Activated naive CD4-positive, alpha-beta T cell treated with anti-CD3 and anti-CD28 coated beads, Interleukin-2, amount 10 ng/mL, durations not matched to agents 7 days and 5 days (primary cell): ENCODE results near the gene GLRA1.

ENCODE experiments used
- CTCF ChIA-PET: fragments of 350-600 bp; sonication (Branson Sonifier 250); formaldehyde crosslinking; loops from one replicate; lab custom pipeline; 2021; ENCODE audit warnings: antibody characterized with exemption; lab: Charles Lee
- DNase-seq: peaks from one replicate; pipeline ENCODE4 v3.0.0-alpha.2; 2020
- H3K27ac Mint-ChIP-seq: one replicate; pipeline ENCODE4 v1.8.0; 2021; ENCODE audit warnings: mild to moderate bottlenecking, moderate library complexity, mixed read lengths
- H3K27me3 Mint-ChIP-seq: one replicate; pipeline ENCODE4 v1.8.0; 2021; ENCODE audit warnings: mild to moderate bottlenecking, mixed read lengths
- H3K36me3 Mint-ChIP-seq: one replicate; pipeline ENCODE4 v1.8.0; 2021; ENCODE audit warnings: mixed read lengths
- H3K4me1 Mint-ChIP-seq: one replicate; pipeline ENCODE4 v1.8.0; 2021; ENCODE audit warnings: mixed read lengths
- H3K4me3 Mint-ChIP-seq: one replicate; pipeline ENCODE4 v1.8.0; 2021; ENCODE audit warnings: mild to moderate bottlenecking, moderate library complexity, mixed read lengths
- H3K9me3 Mint-ChIP-seq: one replicate; pipeline ENCODE4 v1.8.0; 2021; ENCODE audit warnings: mixed read lengths

Gene GLRA1

GRCh38 chr5:151924564-151925301 lies at the start of gene GLRA1:
Gene GLRA1 (minus strand): TSS chr5:151924851. CDS start chr5:151924549, 302 bp downstream.
- Mint-ChIP-seq H3K27ac (no peak within 1 kb of the TSS), H3K4me3 (no peak within 1 kb of the TSS), H3K9me3 (no peaks in the 10 kb centered on the region), H3K27me3 (peaks cover 14% of the 10 kb centered on the region), H3K4me1 (no peaks in the 10 kb centered on the region), H3K36me3 (no peaks in the 10 kb centered on the region)
- DNase-seq = peak; percentile 74
- CTCF ChIA-PET = interaction anchor here (1.1 kb wide), 1 partner anchor 100 kb away, joined by 3 read pairs; no protein-coding TSS in a partner anchor

DNA sequence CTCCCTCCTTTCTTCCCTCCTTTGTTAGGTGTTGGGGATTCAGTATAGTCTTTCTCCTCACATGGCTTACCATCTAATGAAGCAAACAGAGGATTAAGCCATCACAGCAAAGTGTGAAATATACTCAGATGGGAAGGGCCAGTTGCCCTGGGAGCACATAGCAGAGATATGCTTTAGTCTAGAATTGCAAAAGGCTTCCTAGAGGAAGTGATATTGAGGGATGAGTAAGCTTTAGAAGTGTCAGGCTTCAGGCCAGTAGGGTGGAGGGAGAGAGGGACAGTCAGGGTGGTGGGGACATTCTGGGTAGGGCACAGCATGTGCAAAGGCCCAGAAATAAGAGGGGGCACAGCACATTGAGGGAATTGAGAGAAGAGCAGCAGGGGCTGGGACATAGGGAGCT lies 46.2 kb upstream of the GLRA1 start:
- no peaks in the 10 kb centered on the region for H3K27me3 Mint-ChIP-seq
- H3K4me1 Mint-ChIP-seq = no peaks in the 10 kb centered on the region
- no peaks in the 10 kb centered on the region for H3K36me3 Mint-ChIP-seq
- no peak overlapping the region for H3K27ac Mint-ChIP-seq
- no peaks in the 10 kb centered on the region for H3K9me3 Mint-ChIP-seq
- CTCF ChIA-PET = no interaction called here
- H3K4me3 Mint-ChIP-seq = no peak overlapping the region
- DNase-seq = no peak

DNA sequence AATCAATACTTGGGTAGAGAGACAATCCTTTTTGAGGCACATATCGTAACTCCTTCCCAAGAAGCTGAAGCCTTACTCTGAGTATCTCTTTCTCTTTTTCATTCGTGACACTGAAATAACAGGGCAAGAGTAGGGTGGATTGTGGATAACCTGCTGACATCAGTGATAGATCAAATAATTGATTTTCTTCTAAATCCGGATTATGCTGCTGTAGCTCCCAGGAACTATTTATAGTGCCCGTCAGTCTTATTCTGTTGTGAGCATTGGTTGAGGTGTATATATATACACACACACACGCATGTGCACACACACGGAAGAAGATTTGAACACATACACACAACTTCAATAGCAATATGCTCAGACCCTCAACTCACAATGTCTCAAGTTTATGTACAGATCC lies 43.2 kb upstream of the GLRA1 start:
- H3K36me3 Mint-ChIP-seq = no peaks in the 10 kb centered on the region
- no peaks in the 10 kb centered on the region for H3K9me3 Mint-ChIP-seq
- no peak overlapping the region for H3K4me3 Mint-ChIP-seq
- no peak for DNase-seq
- H3K4me1 Mint-ChIP-seq = no peaks in the 10 kb centered on the region
- H3K27ac Mint-ChIP-seq = no peak overlapping the region
- no peaks in the 10 kb centered on the region for H3K27me3 Mint-ChIP-seq
- CTCF ChIA-PET = no interaction called here

DNA sequence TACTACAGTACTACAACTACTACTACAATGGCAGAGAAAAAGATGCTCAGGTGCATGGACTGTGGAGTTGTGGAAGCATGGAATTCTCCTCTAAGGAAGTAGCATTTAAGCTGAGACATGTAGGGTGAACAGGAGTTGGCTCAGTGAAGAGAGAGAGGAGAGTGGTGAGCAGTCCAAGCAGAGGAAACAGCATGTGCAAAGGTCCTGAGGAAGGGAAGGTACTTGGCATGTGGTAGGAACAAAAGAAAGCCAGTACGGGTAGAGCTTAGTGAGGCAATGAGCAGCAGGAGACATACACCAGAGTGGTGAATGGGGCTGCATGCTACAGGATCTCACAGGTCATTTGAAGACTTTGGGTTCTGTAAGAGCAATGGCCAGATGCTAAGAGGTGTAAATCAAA lies 41.4 kb upstream of the GLRA1 start:
- CTCF ChIA-PET = no interaction called here

DNA sequence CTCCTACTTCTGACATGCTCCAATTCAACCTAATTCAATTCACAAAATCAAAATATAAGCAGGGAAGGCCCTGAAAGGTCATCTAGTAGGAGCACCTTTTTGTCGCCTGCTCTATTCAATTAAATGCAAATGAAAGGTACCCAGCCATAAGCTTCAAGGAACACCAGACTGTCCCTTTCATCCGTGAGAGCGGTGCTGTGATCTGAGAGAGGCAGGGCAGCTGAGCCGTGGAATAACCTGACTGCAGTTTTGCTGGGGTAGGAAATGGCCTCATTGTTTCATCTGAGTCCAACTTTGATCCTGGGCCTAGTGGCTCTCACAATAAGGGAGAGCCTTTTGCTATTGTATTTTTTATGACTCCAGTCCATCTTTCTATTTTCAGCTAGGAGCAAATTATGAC lies 39.8 kb upstream of the GLRA1 start:
- H3K9me3 Mint-ChIP-seq = no peaks in the 10 kb centered on the region
- CTCF ChIA-PET = no interaction called here
- no peak overlapping the region for H3K4me3 Mint-ChIP-seq
- no peak for DNase-seq
- peaks cover 4% of the 10 kb centered on the region for H3K27me3 Mint-ChIP-seq
- H3K4me1 Mint-ChIP-seq = no peaks in the 10 kb centered on the region
- no peaks in the 10 kb centered on the region for H3K36me3 Mint-ChIP-seq
- H3K27ac Mint-ChIP-seq = no peak overlapping the region

More for the DNA sequence above, 41.4 kb upstream of the GLRA1 start:
- H3K4me1 Mint-ChIP-seq = no peaks in the 10 kb centered on the region
- no peaks in the 10 kb centered on the region for H3K36me3 Mint-ChIP-seq
- H3K27me3 Mint-ChIP-seq = no peaks in the 10 kb centered on the region
- no peak overlapping the region for H3K4me3 Mint-ChIP-seq
- H3K9me3 Mint-ChIP-seq = no peaks in the 10 kb centered on the region
- no peak overlapping the region for H3K27ac Mint-ChIP-seq
- no peak for DNase-seq

DNA sequence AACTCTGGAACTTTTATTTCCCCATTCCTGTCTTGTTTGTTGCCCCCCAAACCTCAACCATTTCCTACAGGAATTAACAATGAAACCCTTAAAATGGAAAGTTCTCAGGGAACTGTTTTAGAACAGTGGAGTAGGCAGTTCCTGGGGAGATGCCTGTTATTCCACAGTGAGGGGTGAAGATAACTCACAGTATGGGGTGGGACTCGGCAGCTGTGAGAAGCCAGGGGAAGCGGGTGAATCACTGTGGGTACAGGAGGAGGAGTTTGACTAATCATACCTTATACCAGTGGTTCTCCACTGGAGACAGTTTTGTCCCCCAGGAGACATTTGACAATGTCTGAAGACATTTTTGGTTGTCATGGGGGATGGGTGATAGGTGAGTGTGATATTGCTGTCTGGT lies 36.9 kb upstream of the GLRA1 start:
- DNase-seq = no peak
- CTCF ChIA-PET = no interaction called here
- peaks cover 15% of the 10 kb centered on the region for H3K4me1 Mint-ChIP-seq
- peaks cover 4% of the 10 kb centered on the region for H3K27me3 Mint-ChIP-seq
- no peak overlapping the region for H3K4me3 Mint-ChIP-seq
- no peak overlapping the region for H3K27ac Mint-ChIP-seq
- H3K9me3 Mint-ChIP-seq = no peaks in the 10 kb centered on the region
- H3K36me3 Mint-ChIP-seq = no peaks in the 10 kb centered on the region

DNA sequence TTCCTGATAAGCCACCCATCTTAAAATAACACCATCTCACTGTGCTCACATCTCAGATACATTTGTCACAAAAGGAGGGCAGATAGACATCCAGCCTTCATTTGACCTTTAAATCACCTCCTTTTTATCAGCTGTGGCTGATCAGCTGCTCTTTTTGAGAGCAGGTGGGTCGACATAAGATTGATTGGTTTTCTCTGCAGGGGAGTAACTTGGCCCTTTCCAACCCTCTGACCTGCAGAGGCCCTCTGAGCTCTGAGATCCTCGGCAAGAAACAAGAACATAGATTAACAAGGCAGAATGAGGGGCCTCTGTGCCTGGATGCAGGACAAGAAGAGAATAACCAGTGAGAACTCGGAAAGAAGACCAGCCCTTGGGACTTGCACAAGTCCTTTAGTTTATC lies 33.5 kb upstream of the GLRA1 start:
- CTCF ChIA-PET = no interaction called here
- Mint-ChIP-seq H3K27ac (no peak overlapping the region), H3K4me1 (peaks cover 37% of the 10 kb centered on the region), H3K9me3 (no peaks in the 10 kb centered on the region), H3K4me3 (no peak overlapping the region), H3K27me3 (peaks cover 9% of the 10 kb centered on the region), H3K36me3 (no peaks in the 10 kb centered on the region)
- no peak for DNase-seq

DNA sequence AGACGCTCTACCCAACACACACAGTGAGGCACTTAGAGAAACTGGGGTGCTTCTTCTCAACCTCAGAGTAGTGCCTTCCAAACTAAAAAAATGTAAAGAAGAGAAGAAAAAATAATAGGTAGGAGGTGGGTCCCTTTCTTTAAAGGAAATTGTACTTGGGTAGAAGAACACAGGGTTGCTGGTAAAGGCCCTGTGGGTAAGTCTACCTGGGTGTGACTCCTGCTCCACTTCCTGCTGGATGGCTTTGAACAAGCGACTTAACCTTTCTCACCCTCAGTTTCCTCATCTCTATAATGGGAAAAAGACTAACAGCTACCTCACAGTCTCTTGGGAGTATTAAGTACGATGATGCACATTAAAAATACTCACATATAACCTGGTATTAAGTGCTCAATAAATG lies 32.1 kb upstream of the GLRA1 start:
- CTCF ChIA-PET = no interaction called here
- H3K27ac Mint-ChIP-seq = peak overlapping the region; percentile 78
- no peaks in the 10 kb centered on the region for H3K36me3 Mint-ChIP-seq
- H3K4me1 Mint-ChIP-seq = peaks cover 39% of the 10 kb centered on the region
- no peak for DNase-seq
- peaks cover 9% of the 10 kb centered on the region for H3K27me3 Mint-ChIP-seq
- no peaks in the 10 kb centered on the region for H3K9me3 Mint-ChIP-seq
- H3K4me3 Mint-ChIP-seq = no peak overlapping the region

GRCh38 chr5:151954255-151954654 lies 29.6 kb upstream of the GLRA1 start:
- H3K4me1 Mint-ChIP-seq = peaks cover 51% of the 10 kb centered on the region
- CTCF ChIA-PET = no interaction called here
- no peaks in the 10 kb centered on the region for H3K9me3 Mint-ChIP-seq
- no peak overlapping the region for H3K27ac Mint-ChIP-seq
- H3K27me3 Mint-ChIP-seq = peaks cover 11% of the 10 kb centered on the region
- no peak for DNase-seq
- no peak overlapping the region for H3K4me3 Mint-ChIP-seq
- no peaks in the 10 kb centered on the region for H3K36me3 Mint-ChIP-seq

DNA sequence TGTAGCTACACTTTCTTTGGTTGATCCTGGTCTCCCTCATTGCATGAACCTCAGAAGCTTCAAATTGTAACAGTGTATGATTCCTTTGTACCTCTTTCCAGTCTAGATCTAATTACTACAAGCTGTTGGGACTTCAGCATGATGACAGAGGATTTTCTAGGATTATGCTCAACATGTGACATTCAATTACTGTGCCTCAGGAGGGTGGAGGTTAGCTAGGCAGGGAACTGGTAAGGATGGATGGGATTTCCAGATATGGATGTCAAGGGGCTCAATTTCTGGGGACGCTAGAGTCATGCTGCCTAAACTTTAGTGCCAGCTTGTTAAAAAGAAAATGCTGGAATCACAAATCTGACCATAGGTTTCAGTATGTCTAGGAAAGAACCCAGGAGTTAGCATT lies 29.2 kb upstream of the GLRA1 start:
- Mint-ChIP-seq H3K4me1 (peaks cover 51% of the 10 kb centered on the region), H3K9me3 (no peaks in the 10 kb centered on the region), H3K36me3 (no peaks in the 10 kb centered on the region), H3K4me3 (no peak overlapping the region), H3K27me3 (peaks cover 11% of the 10 kb centered on the region), H3K27ac (no peak overlapping the region)
- CTCF ChIA-PET = no interaction called here
- no peak for DNase-seq

DNA sequence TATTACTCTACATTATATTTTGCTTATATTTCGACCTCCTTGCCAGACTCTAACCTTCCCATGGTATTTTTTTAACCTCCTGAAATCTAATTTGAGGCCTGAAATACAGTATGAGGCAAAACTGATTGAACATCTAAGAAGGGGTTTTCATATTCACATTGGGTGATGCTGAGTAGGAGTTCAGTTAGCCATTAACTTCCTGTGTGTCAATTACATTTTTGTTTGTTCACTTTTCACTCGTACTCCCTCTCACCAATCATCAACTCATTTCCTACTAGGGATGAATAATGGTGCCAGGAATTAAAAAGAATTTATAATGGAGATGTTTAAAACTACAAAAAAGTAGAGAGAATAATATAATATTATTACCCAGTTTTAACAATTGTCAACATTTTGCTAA lies 27.6 kb upstream of the GLRA1 start:
- Mint-ChIP-seq H3K9me3 (no peaks in the 10 kb centered on the region), H3K4me3 (no peak overlapping the region), H3K4me1 (peaks cover 51% of the 10 kb centered on the region), H3K27me3 (peaks cover 11% of the 10 kb centered on the region), H3K36me3 (no peaks in the 10 kb centered on the region), H3K27ac (no peak overlapping the region)
- CTCF ChIA-PET = no interaction called here
- no peak for DNase-seq

DNA sequence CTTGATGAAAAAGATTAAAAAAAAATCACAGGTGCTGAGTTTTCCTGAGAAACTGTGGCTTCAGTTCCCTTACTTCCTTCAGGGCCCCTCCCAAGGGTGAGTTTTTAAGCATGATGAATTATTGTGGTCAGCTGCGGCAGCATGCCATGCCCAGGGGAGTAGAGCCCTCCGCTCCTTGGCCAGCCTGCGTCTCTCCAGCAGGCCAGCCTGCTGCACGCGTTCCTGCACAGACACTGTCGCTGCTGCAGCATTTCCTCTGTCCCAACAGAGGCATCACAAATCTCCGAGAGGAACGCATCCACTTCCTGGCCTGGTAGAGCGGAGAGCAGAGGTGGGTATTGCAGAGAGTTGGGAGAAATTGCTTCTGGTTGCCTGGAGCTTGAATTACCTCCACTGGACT lies 26.1 kb upstream of the GLRA1 start:
- no peak for DNase-seq
- no peak overlapping the region for H3K27ac Mint-ChIP-seq
- H3K27me3 Mint-ChIP-seq = peaks cover 11% of the 10 kb centered on the region
- H3K9me3 Mint-ChIP-seq = no peaks in the 10 kb centered on the region
- no peaks in the 10 kb centered on the region for H3K36me3 Mint-ChIP-seq
- no peak overlapping the region for H3K4me3 Mint-ChIP-seq
- H3K4me1 Mint-ChIP-seq = peaks cover 35% of the 10 kb centered on the region
- CTCF ChIA-PET = no interaction called here

- no peak for DNase-seq
- CTCF ChIA-PET = no interaction called here
- Mint-ChIP-seq H3K36me3 (no peaks in the 10 kb centered on the region), H3K9me3 (no peaks in the 10 kb centered on the region), H3K27ac (no peak overlapping the region), H3K4me3 (no peak overlapping the region), H3K4me1 (peaks cover 30% of the 10 kb centered on the region), H3K27me3 (peaks cover 11% of the 10 kb centered on the region)
These were observed 25.2 kb upstream of the GLRA1 start for GRCh38 chr5:151949701-151950308.

DNA sequence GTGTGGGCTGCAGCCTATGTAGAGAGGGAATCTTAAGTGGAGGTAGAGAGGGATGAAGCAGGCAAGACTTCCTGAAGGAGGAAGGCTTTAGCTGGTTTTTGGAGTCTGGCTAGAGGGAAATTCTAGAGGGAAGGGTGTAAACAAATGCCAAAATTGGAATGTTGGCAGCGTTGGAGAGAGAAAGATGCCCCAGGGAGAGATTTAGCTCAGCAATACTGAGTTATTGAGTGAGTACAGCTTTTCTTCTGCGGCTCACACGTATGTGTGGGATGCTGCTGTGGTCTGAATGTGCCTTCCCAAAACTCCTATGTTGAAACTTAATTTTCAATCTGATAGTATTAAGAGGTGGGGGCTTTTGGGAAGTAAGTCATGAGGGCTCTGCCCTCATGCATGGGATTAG lies 24.5 kb upstream of the GLRA1 start:
- no peak for DNase-seq
- CTCF ChIA-PET = interaction anchor here (1.0 kb wide), 1 partner anchor 194 kb away, joined by 3 read pairs; no protein-coding TSS in a partner anchor
- H3K4me3 Mint-ChIP-seq = no peak overlapping the region
- H3K9me3 Mint-ChIP-seq = no peaks in the 10 kb centered on the region
- peaks cover 7% of the 10 kb centered on the region for H3K27me3 Mint-ChIP-seq
- H3K27ac Mint-ChIP-seq = no peak overlapping the region
- H3K4me1 Mint-ChIP-seq = peaks cover 25% of the 10 kb centered on the region
- no peaks in the 10 kb centered on the region for H3K36me3 Mint-ChIP-seq
